Stimulated activated CD4-positive, alpha-beta T cell treated with anti-CD3 and anti-CD28 coated beads, Interleukin-1b, Interleukin-23, amount 100 ng/mL, for 4 hours (primary cell): ENCODE measurements around the gene LRRC40.
"Not testable (repeated sequence)": the region's sequence is repeated elsewhere in the genome, so short reads cannot be mapped to it uniquely, and the experiment has no call there.

Experiments used
- DNase-seq, 2 donors: peaks; one replicate each; pipeline ENCODE4 v3.0.0-alpha.2; 2020; ENCODE audit warnings: low read depth in 2 of 2

The LRRC40 gene

GRCh38 chr1:70202173-70202758 is 3.1 kb downstream of the LRRC40 start:
- DNase-seq = no peak

GRCh38 chr1:70200065-70200464 is 5.3 kb downstream of the LRRC40 start:
- no peak for DNase-seq

GRCh38 chr1:70196333-70196732 is 9.0 kb downstream of the LRRC40 start:
- no peak for DNase-seq

GRCh38 chr1:70195342-70195741 is 10.0 kb downstream of the LRRC40 start:
- DNase-seq = no peak

- DNase-seq = no peak
Measured at GRCh38 chr1:70194601-70195000, 10.8 kb downstream of the LRRC40 start.

GRCh38 chr1:70192446-70192845 is 12.9 kb downstream of the LRRC40 start:
- DNase-seq = not testable (repeated sequence)

GRCh38 chr1:70190180-70190579 is 15.2 kb downstream of the LRRC40 start:
- DNase-seq = no peak

GRCh38 chr1:70188522-70188921 is 16.9 kb downstream of the LRRC40 start:
- DNase-seq = no peak

- DNase-seq = not testable (repeated sequence)
Measured at GRCh38 chr1:70185181-70185580, 20.2 kb downstream of the LRRC40 start.

GRCh38 chr1:70171512-70171911 is 33.9 kb downstream of the LRRC40 start:
- no peak for DNase-seq

- DNase-seq = no peak
Measured at GRCh38 chr1:70169018-70169839, 36.1 kb downstream of the LRRC40 start.

- DNase-seq = no peak
Measured at GRCh38 chr1:70168283-70168682, 37.1 kb downstream of the LRRC40 start.

- DNase-seq = no peak
Measured at GRCh38 chr1:70164350-70164749, 41.0 kb downstream of the LRRC40 start.

- DNase-seq = no peak
Measured at GRCh38 chr1:70156529-70157120, 48.8 kb downstream of the LRRC40 start.

- DNase-seq = no peak
Measured at GRCh38 chr1:70153739-70154138, 51.6 kb downstream of the LRRC40 start.

- no peak for DNase-seq
Measured at GRCh38 chr1:70150444-70150843, 54.9 kb downstream of the LRRC40 start.

GRCh38 chr1:70146488-70146887 is 58.9 kb downstream of the LRRC40 start:
- DNase-seq = no peak

- no peak for DNase-seq
Measured at GRCh38 chr1:70143048-70143659, 62.2 kb downstream of the LRRC40 start.

- DNase-seq = no peak
Measured at GRCh38 chr1:70142075-70142474, 63.3 kb downstream of the LRRC40 start.

GRCh38 chr1:70140894-70141293 is 64.5 kb downstream of the LRRC40 start:
- no peak for DNase-seq

- no peak for DNase-seq
Measured at GRCh38 chr1:70140343-70140742, 65.0 kb downstream of the LRRC40 start.

GRCh38 chr1:70134148-70134547 is 71.2 kb downstream of the LRRC40 start:
- DNase-seq = no peak

- DNase-seq = no peak
Measured at GRCh38 chr1:70117046-70117445, 88.3 kb downstream of the LRRC40 start.
